SK-N-SH (cell line): Measurements from ENCODE around the gene RPAP3. TPM values are rescaled to one million over a fixed set of nuclear protein-coding genes. Genes with fewer than 3 reads are reported as not detected.

Experiments used
- CTCF ChIA-PET: fragments of 300-600, 350-600 bp; formaldehyde crosslinking; extraction: SDS; loops from one replicate; lab custom pipeline; 2021; lab: Yijun Ruan, JAX
- POLR2A ChIA-PET: fragments of 350-600 bp; sonication (Branson Sonifier 250); formaldehyde crosslinking; extraction: SDS; loops from one replicate; lab custom pipeline; 2020; ENCODE audit warnings: antibody characterized with exemption, inconsistent platforms; lab: Yijun Ruan, JAX
- DNase-seq: peaks from one replicate; pipeline ENCODE4 v3.0.0; 2012
- H2AFZ ChIP-seq: fragments of 200-600 bp; sonication (generic); 2 replicates; pipeline ENCODE4 v1.8.1; 2016; ENCODE audit warnings: antibody characterized with exemption, mild to moderate bottlenecking, low read depth
- H3F3A ChIP-seq: fragments of 200-600 bp; sonication (generic); replicated peaks from 2 replicates; pipeline ENCODE3; 2016; ENCODE audit warnings: antibody characterized with exemption, mild to moderate bottlenecking; ENCODE audit not compliant: insufficient read depth
- H3K27ac ChIP-seq, 2 experiments: fragments of 200-500 bp in 1 of 2; fragments of 200-600 bp in 1 of 2; sonication (Bioruptor generic) in 1 of 2; sonication (generic), shearing (Covaris generic) in 1 of 2; 2 replicates each; pipeline versions ENCODE4 v1.5.1 to v1.6.1; 2014 to 2016; ENCODE audit warnings: low read depth in 2 of 2, inconsistent platforms in 1 of 2, low read length in 1 of 2, mild to moderate bottlenecking in 1 of 2, mixed read lengths in 1 of 2
- H3K27me3 ChIP-seq: fragments of 200-600 bp; sonication (generic), shearing (Covaris generic); 2 replicates; pipeline ENCODE4 v1.6.1; 2016; ENCODE audit warnings: mixed run types; ENCODE audit not compliant: insufficient read depth
- H3K36me3 ChIP-seq, 2 experiments: fragments of 200-500 bp in 1 of 2; fragments of 200-600 bp in 1 of 2; sonication (Bioruptor generic) in 1 of 2; sonication (generic) in 1 of 2; replicated peaks in 1 of 2; 2 replicates each; pipeline versions ENCODE3 to v1.5.1; 2014 to 2016; ENCODE audit warnings: low read length in 1 of 2, mild to moderate bottlenecking in 1 of 2; ENCODE audit not compliant: insufficient read depth in 2 of 2, control insufficient read depth in 1 of 2
- H3K4me1 ChIP-seq, 2 experiments: fragments of 200-500 bp in 1 of 2; fragments of 200-600 bp in 1 of 2; sonication (Bioruptor generic) in 1 of 2; sonication (generic), shearing (Covaris generic) in 1 of 2; 2 replicates each; pipeline versions ENCODE4 v1.5.1 to v1.6.1; 2014 to 2016; ENCODE audit warnings: low read depth in 1 of 2, low read length in 1 of 2, mixed run types in 1 of 2; ENCODE audit not compliant: insufficient read depth in 2 of 2, control insufficient read depth in 1 of 2
- H3K4me2 ChIP-seq: fragments of 200-600 bp; sonication (generic), shearing (Covaris generic); 2 replicates; pipeline ENCODE4 v1.6.1; 2017; ENCODE audit warnings: mixed run types
- H3K4me3 ChIP-seq, 2 experiments: fragments of 200-500 bp in 1 of 2; fragments of 200-600 bp in 1 of 2; sonication (Bioruptor generic) in 1 of 2; sonication (generic), shearing (Covaris generic) in 1 of 2; 2 replicates each; pipeline versions ENCODE4 v1.5.1 to v1.8.1; 2014 to 2016; ENCODE audit warnings: low read depth in 2 of 2, inconsistent platforms in 1 of 2, low read length in 1 of 2, mild to moderate bottlenecking in 1 of 2, mixed read lengths in 1 of 2, moderate library complexity in 1 of 2
- H3K79me2 ChIP-seq: fragments of 200-600 bp; sonication (generic); 2 replicates; pipeline ENCODE4 v1.8.1; 2017; ENCODE audit warnings: mild to moderate bottlenecking; ENCODE audit not compliant: insufficient read depth
- H3K9ac ChIP-seq: fragments of 200-600 bp; sonication (generic); 2 replicates; pipeline ENCODE4 v1.6.1; 2017; ENCODE audit warnings: mixed run types
- H3K9me2 ChIP-seq: fragments of 200-600 bp; sonication (generic); 2 replicates; pipeline ENCODE4 v1.6.1; 2017; ENCODE audit warnings: mixed run types
- H3K9me3 ChIP-seq: fragments of 200-600 bp; sonication (generic); 2 replicates; pipeline ENCODE4 v1.6.1; 2017; ENCODE audit warnings: mixed run types, mild to moderate bottlenecking, moderate library complexity
- H4K20me1 ChIP-seq: fragments of 200-600 bp; sonication (generic); 2 replicates; pipeline ENCODE4 v1.6.1; 2017; ENCODE audit warnings: mild to moderate bottlenecking, mixed run types; ENCODE audit not compliant: insufficient read depth
- EP300 ChIP-seq, 2 experiments: IDR thresholded peaks; 2 replicates each; pipeline versions ENCODE4 v1.4.0 to v1.6.1; 2012; ENCODE audit warnings: borderline replicate concordance in 1 of 2, low read depth in 1 of 2, low read length in 1 of 2
- GABPA ChIP-seq: IDR thresholded peaks from 2 replicates; pipeline ENCODE4 v1.4.0; 2012; ENCODE audit warnings: low read depth, mild to moderate bottlenecking
- GATA2 ChIP-seq: sonication (generic); formaldehyde crosslinking; IDR thresholded peaks from 2 replicates; pipeline ENCODE4 v1.5.0; 2020; ENCODE audit warnings: mild to moderate bottlenecking, missing genetic modification reagents
- MEF2A ChIP-seq: IDR thresholded peaks from 2 replicates; pipeline ENCODE4 v1.4.0; 2012; ENCODE audit warnings: low read depth, borderline replicate concordance
- MXI1 ChIP-seq: IDR thresholded peaks from 2 replicates; pipeline ENCODE4 v1.6.1; 2012; ENCODE audit warnings: mild to moderate bottlenecking, low read depth, low read length, improper control_type of control experiment
- NRF1 ChIP-seq: IDR thresholded peaks from 2 replicates; pipeline ENCODE4 v1.6.1; 2012; ENCODE audit warnings: low read depth, mild to moderate bottlenecking, low read length
- RAD21 ChIP-seq: IDR thresholded peaks from 2 replicates; pipeline ENCODE4 v1.6.1; 2012; ENCODE audit warnings: mild to moderate bottlenecking, low read length
- SIN3A ChIP-seq: IDR thresholded peaks from 2 replicates; pipeline ENCODE4 v1.6.1; 2012; ENCODE audit warnings: low read depth, mild to moderate bottlenecking, low read length, moderate library complexity, borderline replicate concordance
- SMC3 ChIP-seq: IDR thresholded peaks from 2 replicates; pipeline ENCODE4 v1.6.1; 2012; ENCODE audit warnings: low read depth, low read length, improper control_type of control experiment
- TEAD4 ChIP-seq: IDR thresholded peaks from 2 replicates; pipeline ENCODE4 v1.4.0; 2012; ENCODE audit warnings: mild to moderate bottlenecking, borderline replicate concordance; ENCODE audit not compliant: insufficient read depth
- WGBS: methylation state at CpG from one replicate; pipeline ENCODE4 v1.1.6; 2017; ENCODE audit warnings: low lambda C conversion rate; 5-methylcytosine and 5-hydroxymethylcytosine counted together
- polyA plus RNA-seq, 3 experiments: library from polyadenylated mRNA; depleted of rRNA; stranded (reverse); fragments of >200 nt; gene quantifications; 2 replicates each; pipeline ENCODE4 v1.2.3, GENCODE V29; 2012
- TF ChIP-seq, protein P1 (sequence below): IDR thresholded peaks from 2 replicates; pipeline ENCODE4 v1.4.0; 2012; ENCODE audit warnings: low read depth, borderline replicate concordance
- TF ChIP-seq, protein P2 (sequence below): fragments of 150-350 bp; IDR thresholded peaks from 2 replicates; pipeline ENCODE4 v1.6.1; 2017; ENCODE audit warnings: antibody characterized with exemption, low read length, low read depth, borderline replicate concordance
- TF ChIP-seq, protein P3 (sequence below): fragments of 200-600 bp; sonication (generic); IDR thresholded peaks from 2 replicates; pipeline ENCODE4 v1.6.1; 2017; ENCODE audit warnings: antibody characterized with exemption, mild to moderate bottlenecking, moderate library complexity
- TF ChIP-seq, protein P4 (sequence below): IDR thresholded peaks from 2 replicates; pipeline ENCODE4 v1.6.1; 2012; ENCODE audit warnings: mild to moderate bottlenecking, low read depth, low read length, moderate library complexity

RPAP3 gene
- polyA plus RNA-seq, 1 of the 3 experiments (the other 2 are of a cell fraction): 6.7 TPM

DNA sequence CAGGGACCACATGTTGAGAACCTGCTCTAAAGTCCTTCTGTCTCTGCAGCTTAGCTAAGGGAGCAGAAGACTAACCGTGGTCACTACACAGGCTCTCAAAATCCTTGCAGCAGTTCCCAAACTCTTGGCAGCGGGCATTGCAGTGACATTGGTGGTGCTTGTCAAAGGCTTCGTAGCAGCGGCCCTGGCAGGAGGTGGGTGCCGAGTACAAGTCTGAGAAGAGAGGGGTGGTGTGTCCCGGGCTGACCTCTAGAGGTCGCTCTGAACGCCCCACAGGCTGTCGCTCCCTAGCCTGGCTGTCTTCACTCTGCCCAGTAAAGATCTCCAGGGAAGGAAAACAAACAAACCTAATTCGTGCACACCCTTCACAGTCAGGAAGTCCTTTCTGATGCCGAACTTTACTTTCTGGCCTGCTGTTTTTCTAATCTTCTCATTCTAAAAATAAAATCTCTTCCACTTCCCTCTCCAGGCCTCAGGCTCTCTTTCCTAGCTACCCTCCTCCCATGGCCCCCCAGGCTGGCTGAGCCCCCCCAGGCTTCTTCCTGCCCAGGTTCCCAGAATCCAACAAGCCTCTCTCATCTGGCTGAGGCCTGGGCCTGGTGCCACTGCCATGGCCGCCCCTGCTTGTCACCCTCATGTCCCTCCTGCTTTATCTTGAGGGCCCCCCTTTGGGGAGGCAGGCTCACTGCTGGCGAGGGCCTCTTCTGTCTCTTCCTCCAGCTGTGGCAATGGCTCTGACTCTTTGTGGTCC lies 11.8 kb upstream of the RPAP3 start:
- H3K4me1 ChIP-seq: peaks cover 4 to 14% of the 10 kb centered on the region in 2 experiments; a peak in 2 of 4 replicates
- H3K27me3 ChIP-seq: no peaks in the 10 kb centered on the region
- H3K79me2 ChIP-seq: no peaks in the 10 kb centered on the region
- no peaks in the 10 kb centered on the region for H3K9me3 ChIP-seq
- no peak overlapping the region for H3K4me2 ChIP-seq
- no peak overlapping the region for H2AFZ ChIP-seq
- no peak overlapping the region for H3K9ac ChIP-seq
- peak; percentile 88 for DNase-seq
- 43% methylated on average over 7 of the region's 13 CpGs for WGBS
- no peaks in the 10 kb centered on the region for H4K20me1 ChIP-seq
- peak overlapping the region; percentile 3 to 26; a peak in 2 of 4 replicates for H3K27ac ChIP-seq
- no peaks in the 10 kb centered on the region for H3F3A ChIP-seq
- no peaks in the 10 kb centered on the region for H3K36me3 ChIP-seq
- TF ChIP-seq NRF1 (no peak), RAD21 (peak; percentile 80), SIN3A (no peak), MXI1 (peak; percentile 23; the same call in 1 of the 2 replicates), TEAD4 (no peak), EP300 (IDR thresholded peaks at IDR 0.05; ENCODE audit: borderline replicate concordance in 1 of 2, low read depth in 1 of 2, low read length in 1 of 2) (no peak), GABPA (no peak), MEF2A (no peak), GATA2 (no peak), SMC3 (peak; percentile 81)
- TF ChIP-seq, protein P1, sequence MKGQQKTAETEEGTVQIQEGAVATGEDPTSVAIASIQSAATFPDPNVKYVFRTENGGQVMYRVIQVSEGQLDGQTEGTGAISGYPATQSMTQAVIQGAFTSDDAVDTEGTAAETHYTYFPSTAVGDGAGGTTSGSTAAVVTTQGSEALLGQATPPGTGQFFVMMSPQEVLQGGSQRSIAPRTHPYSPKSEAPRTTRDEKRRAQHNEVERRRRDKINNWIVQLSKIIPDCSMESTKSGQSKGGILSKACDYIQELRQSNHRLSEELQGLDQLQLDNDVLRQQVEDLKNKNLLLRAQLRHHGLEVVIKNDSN: no peak
- TF ChIP-seq, protein P2, sequence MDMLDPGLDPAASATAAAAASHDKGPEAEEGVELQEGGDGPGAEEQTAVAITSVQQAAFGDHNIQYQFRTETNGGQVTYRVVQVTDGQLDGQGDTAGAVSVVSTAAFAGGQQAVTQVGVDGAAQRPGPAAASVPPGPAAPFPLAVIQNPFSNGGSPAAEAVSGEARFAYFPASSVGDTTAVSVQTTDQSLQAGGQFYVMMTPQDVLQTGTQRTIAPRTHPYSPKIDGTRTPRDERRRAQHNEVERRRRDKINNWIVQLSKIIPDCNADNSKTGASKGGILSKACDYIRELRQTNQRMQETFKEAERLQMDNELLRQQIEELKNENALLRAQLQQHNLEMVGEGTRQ: no peak
- TF ChIP-seq, protein P3, sequence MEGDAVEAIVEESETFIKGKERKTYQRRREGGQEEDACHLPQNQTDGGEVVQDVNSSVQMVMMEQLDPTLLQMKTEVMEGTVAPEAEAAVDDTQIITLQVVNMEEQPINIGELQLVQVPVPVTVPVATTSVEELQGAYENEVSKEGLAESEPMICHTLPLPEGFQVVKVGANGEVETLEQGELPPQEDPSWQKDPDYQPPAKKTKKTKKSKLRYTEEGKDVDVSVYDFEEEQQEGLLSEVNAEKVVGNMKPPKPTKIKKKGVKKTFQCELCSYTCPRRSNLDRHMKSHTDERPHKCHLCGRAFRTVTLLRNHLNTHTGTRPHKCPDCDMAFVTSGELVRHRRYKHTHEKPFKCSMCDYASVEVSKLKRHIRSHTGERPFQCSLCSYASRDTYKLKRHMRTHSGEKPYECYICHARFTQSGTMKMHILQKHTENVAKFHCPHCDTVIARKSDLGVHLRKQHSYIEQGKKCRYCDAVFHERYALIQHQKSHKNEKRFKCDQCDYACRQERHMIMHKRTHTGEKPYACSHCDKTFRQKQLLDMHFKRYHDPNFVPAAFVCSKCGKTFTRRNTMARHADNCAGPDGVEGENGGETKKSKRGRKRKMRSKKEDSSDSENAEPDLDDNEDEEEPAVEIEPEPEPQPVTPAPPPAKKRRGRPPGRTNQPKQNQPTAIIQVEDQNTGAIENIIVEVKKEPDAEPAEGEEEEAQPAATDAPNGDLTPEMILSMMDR: peak; percentile 76
- TF ChIP-seq, protein P4, sequence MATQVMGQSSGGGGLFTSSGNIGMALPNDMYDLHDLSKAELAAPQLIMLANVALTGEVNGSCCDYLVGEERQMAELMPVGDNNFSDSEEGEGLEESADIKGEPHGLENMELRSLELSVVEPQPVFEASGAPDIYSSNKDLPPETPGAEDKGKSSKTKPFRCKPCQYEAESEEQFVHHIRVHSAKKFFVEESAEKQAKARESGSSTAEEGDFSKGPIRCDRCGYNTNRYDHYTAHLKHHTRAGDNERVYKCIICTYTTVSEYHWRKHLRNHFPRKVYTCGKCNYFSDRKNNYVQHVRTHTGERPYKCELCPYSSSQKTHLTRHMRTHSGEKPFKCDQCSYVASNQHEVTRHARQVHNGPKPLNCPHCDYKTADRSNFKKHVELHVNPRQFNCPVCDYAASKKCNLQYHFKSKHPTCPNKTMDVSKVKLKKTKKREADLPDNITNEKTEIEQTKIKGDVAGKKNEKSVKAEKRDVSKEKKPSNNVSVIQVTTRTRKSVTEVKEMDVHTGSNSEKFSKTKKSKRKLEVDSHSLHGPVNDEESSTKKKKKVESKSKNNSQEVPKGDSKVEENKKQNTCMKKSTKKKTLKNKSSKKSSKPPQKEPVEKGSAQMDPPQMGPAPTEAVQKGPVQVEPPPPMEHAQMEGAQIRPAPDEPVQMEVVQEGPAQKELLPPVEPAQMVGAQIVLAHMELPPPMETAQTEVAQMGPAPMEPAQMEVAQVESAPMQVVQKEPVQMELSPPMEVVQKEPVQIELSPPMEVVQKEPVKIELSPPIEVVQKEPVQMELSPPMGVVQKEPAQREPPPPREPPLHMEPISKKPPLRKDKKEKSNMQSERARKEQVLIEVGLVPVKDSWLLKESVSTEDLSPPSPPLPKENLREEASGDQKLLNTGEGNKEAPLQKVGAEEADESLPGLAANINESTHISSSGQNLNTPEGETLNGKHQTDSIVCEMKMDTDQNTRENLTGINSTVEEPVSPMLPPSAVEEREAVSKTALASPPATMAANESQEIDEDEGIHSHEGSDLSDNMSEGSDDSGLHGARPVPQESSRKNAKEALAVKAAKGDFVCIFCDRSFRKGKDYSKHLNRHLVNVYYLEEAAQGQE: no peak
- no peaks in the 10 kb centered on the region for H3K9me2 ChIP-seq
- no peak overlapping the region; a peak in 1 of 4 replicates for H3K4me3 ChIP-seq
- POLR2A ChIA-PET: interaction anchor here (0.5 kb wide), 1 partner anchor 118 kb away, joined by 3 read pairs; no protein-coding TSS in a partner anchor
- CTCF ChIA-PET: interaction anchor here (0.6 to 43.0 kb wide), 20 partner anchors 12 to 232 kb away, joined by 3 to 1294 read pairs (median 4); partner anchors contain the start of genes ENDOU, RAPGEF3, RPAP3 and SLC48A1
